ENCODE measurements around the gene HTR3D.
A peak's percentile ranks its signal among the peaks of the same experiment; 100 is the strongest.

The HTR3D gene

GRCh38 chr3:184011937-184012889 lies 19.3 kb upstream of the HTR3D start:
- H3K4me3 ChIP-seq (ENCODE audit: low read depth, low read length) = no peak overlapping the region
- DNase-seq (ENCODE audit: low read depth) = no peak
- no peak for TF ChIP-seq POLR2A (IDR thresholded peaks at IDR 0.05; ENCODE audit: extremely low read depth, insufficient read length)
- no peak for TF ChIP-seq CTCF (IDR thresholded peaks at IDR 0.05; ENCODE audit: low read depth, low read length)
- TF ChIP-seq MYC (IDR thresholded peaks at IDR 0.05; ENCODE audit: low read depth, low read length) = no peak
- no peak for TF ChIP-seq MAX (IDR thresholded peaks at IDR 0.05; ENCODE audit: low read depth, low read length)

- DNase-seq (ENCODE audit: low read depth) = no peak
- TF ChIP-seq POLR2A (IDR thresholded peaks at IDR 0.05; ENCODE audit: extremely low read depth, insufficient read length) (no peak), MAX (IDR thresholded peaks at IDR 0.05; ENCODE audit: low read depth, low read length) (no peak), MYC (IDR thresholded peaks at IDR 0.05; ENCODE audit: low read depth, low read length) (no peak), CTCF (IDR thresholded peaks at IDR 0.05; ENCODE audit: low read depth, low read length) (no peak)
- H3K4me3 ChIP-seq (ENCODE audit: low read depth, low read length) = no peak overlapping the region
These were observed 16.0 kb upstream of the HTR3D start for GRCh38 chr3:184015381-184016019.

- no peak for DNase-seq (ENCODE audit: low read depth)
- TF ChIP-seq MAX (IDR thresholded peaks at IDR 0.05; ENCODE audit: low read depth, low read length) (no peak), POLR2A (IDR thresholded peaks at IDR 0.05; ENCODE audit: extremely low read depth, insufficient read length) (no peak), CTCF (IDR thresholded peaks at IDR 0.05; ENCODE audit: low read depth, low read length) (no peak), MYC (IDR thresholded peaks at IDR 0.05; ENCODE audit: low read depth, low read length) (no peak)
- H3K4me3 ChIP-seq (ENCODE audit: low read depth, low read length) = no peak overlapping the region
These were observed 15.4 kb upstream of the HTR3D start for GRCh38 chr3:184016169-184016570.

- peak; percentile 57 for DNase-seq (ENCODE audit: low read depth)
- H3K4me3 ChIP-seq (ENCODE audit: low read depth, low read length) = peak overlapping the region; percentile 89
- TF ChIP-seq CTCF (IDR thresholded peaks at IDR 0.05; ENCODE audit: low read depth, low read length) = peak; percentile 38
- no peak for TF ChIP-seq POLR2A (IDR thresholded peaks at IDR 0.05; ENCODE audit: extremely low read depth, insufficient read length)
- TF ChIP-seq MAX (IDR thresholded peaks at IDR 0.05; ENCODE audit: low read depth, low read length) = no peak
- no peak for TF ChIP-seq MYC (IDR thresholded peaks at IDR 0.05; ENCODE audit: low read depth, low read length)
These were observed 14.5 kb upstream of the HTR3D start for GRCh38 chr3:184016811-184017671.

GRCh38 chr3:184017672-184018423 lies 13.7 kb upstream of the HTR3D start, which contains the start of gene ABCC5:
ABCC5 (minus strand) TSS chr3:184017884; CDS start chr3:184014392, 3,492 bp downstream.
- peak; percentile 91 for DNase-seq (ENCODE audit: low read depth)
- peak within 1 kb of the TSS; percentile 89 for H3K4me3 ChIP-seq (ENCODE audit: low read depth, low read length)
- TF ChIP-seq POLR2A (IDR thresholded peaks at IDR 0.05; ENCODE audit: extremely low read depth, insufficient read length) (peak; percentile 52), MAX (IDR thresholded peaks at IDR 0.05; ENCODE audit: low read depth, low read length) (peak; percentile 44; the same call in 1 of the 2 replicates), MYC (IDR thresholded peaks at IDR 0.05; ENCODE audit: low read depth, low read length) (0 out of 2 replicates have a peak, but pooled peaks have one; percentile 30), CTCF (IDR thresholded peaks at IDR 0.05; ENCODE audit: low read depth, low read length) (no peak)
